ENCODE data around the gene MTURN. TPM values are rescaled to one million over a fixed set of nuclear protein-coding genes. Genes with fewer than 3 reads are reported as not detected.
A peak's percentile ranks its signal among the peaks of the same experiment; 100 is the strongest.

Gene MTURN
- polyA plus RNA-seq, 3 donors, result 5.9 to 7.9 (median 7.5) TPM

DNA sequence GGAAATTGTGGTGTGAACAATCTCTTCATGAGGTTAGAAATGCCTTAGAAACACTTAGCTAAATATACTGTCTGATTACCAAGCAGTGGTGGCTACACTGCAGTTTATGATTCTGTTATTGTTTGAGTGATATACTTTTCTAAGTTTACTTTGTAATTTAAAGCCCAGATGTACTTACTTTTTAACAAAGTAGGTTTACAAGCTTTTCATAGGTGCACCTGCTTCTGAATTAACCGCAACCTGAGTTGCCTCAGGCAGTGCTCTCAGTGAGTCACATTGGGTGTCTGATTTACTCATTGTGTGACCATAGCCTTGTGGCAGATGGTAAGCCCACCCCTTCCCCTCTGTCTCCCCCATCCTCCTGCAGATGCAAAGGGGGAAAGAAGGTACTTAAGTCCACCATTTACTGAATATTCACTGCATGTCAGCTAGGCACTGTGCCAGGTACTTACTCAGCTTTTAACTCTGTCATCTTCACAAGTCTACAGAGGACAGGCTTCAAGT, 9.0 kb downstream of the MTURN start:
- H3K27me3 ChIP-seq (ENCODE audit: control insufficient read depth in 2 of 2, insufficient read depth in 2 of 2, low read length in 2 of 2), result no peaks in the 10 kb centered on the region
- H3K9me3 ChIP-seq (replicated peaks in 1 of 2; ENCODE audit: control insufficient read depth in 1 of 2, insufficient read depth in 1 of 2, low read length in 2 of 2), result no peaks in the 10 kb centered on the region
- TF ChIP-seq, protein P1, sequence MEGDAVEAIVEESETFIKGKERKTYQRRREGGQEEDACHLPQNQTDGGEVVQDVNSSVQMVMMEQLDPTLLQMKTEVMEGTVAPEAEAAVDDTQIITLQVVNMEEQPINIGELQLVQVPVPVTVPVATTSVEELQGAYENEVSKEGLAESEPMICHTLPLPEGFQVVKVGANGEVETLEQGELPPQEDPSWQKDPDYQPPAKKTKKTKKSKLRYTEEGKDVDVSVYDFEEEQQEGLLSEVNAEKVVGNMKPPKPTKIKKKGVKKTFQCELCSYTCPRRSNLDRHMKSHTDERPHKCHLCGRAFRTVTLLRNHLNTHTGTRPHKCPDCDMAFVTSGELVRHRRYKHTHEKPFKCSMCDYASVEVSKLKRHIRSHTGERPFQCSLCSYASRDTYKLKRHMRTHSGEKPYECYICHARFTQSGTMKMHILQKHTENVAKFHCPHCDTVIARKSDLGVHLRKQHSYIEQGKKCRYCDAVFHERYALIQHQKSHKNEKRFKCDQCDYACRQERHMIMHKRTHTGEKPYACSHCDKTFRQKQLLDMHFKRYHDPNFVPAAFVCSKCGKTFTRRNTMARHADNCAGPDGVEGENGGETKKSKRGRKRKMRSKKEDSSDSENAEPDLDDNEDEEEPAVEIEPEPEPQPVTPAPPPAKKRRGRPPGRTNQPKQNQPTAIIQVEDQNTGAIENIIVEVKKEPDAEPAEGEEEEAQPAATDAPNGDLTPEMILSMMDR (IDR thresholded peaks at IDR 0.05), result no peak
- H2AFZ ChIP-seq (ENCODE audit: insufficient read depth, low read depth, low read length, poor library complexity, severe bottlenecking), result no peak overlapping the region
- no peak overlapping the region for H3K4me2 ChIP-seq (replicated peaks; ENCODE audit: extremely low read depth, low read length, poor library complexity, severe bottlenecking)
- no peaks in the 10 kb centered on the region for H3K79me2 ChIP-seq (ENCODE audit: insufficient read depth, low read length)
- H3K4me1 ChIP-seq (ENCODE audit: control insufficient read depth in 1 of 2, insufficient read depth in 2 of 2, low read length in 2 of 2), result peaks cover 4% of the 10 kb centered on the region in 2 donors
- peaks cover 0 to 1% of the 10 kb centered on the region in 2 donors for H3K36me3 Mint-ChIP-seq
- 80% methylated on average over 1 of the region's 1 CpG for WGBS (ENCODE audit: insufficient coverage)
- no peak for DNase-seq
- no peaks in the 10 kb centered on the region for H4K20me1 ChIP-seq (ENCODE audit: insufficient read depth, low read length)
- H3K27ac ChIP-seq (ENCODE audit: low read depth in 1 of 2, low read length in 2 of 2), result no peak overlapping the region
- no peak overlapping the region for H3K4me3 Mint-ChIP-seq
- H3K9me3 Mint-ChIP-seq, result no peaks in the 10 kb centered on the region
- no peaks in the 10 kb centered on the region for H3K4me1 Mint-ChIP-seq
- no peak overlapping the region for H3K4me3 ChIP-seq (replicated peaks in 1 of 3; ENCODE audit: low read depth in 2 of 3, low read length in 3 of 3)
- H3K27ac Mint-ChIP-seq, result no peak overlapping the region
- H3K27me3 Mint-ChIP-seq (ENCODE audit: low read depth in 3 of 3), result peaks cover 0 to 2% (median 1%) of the 10 kb centered on the region in 3 donors
- intact Hi-C loops (cut with micrococcal nuclease), result no loop called here
- H3K9ac ChIP-seq (ENCODE audit: insufficient read depth, low read length, poor library complexity, severe bottlenecking), result no peak overlapping the region
- H3K36me3 ChIP-seq (replicated peaks in 1 of 2; ENCODE audit: control insufficient read depth in 1 of 2, insufficient read depth in 2 of 2, low read length in 2 of 2), result no peaks in the 10 kb centered on the region

DNA sequence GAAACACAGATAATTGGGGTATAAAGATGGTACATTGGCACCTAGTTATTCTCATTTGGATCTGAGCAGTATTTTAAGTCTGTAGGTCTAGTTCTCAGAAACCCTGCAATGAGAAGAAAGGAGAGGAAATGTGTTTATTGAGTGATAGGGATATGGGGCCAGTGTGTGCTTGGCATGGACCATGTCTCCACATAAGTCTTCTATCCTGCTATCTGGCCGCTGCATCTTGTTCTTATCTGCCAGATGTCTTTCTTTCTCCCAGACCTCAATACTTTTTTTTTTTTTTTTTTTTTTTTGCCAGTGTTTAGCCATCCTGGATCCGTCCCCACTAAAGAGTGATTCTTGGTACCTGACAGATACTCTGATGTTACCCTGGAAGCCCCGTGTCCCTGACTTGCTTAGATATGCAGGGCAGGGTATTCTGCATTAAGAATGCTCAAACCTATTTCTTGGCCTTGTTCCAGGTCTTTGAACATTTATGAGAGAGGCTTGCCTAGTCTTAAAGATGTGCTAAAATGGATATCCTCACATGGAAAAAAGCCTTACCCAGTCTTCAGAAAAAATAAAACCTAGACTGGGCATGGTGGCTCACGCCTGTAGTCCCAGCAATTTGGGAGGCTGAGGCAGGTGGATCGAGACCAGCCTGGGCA, 10.0 kb downstream of the MTURN start:
- 31% methylated on average over 2 of the region's 5 CpGs for WGBS (ENCODE audit: insufficient coverage)
- H3K27ac Mint-ChIP-seq, result peak overlapping the region in 1 of 7 donors; percentile 4

More for the DNA sequence above, 10.0 kb downstream of the MTURN start:
- TF ChIP-seq, protein P1 (IDR thresholded peaks at IDR 0.05), result no peak
- Histone ChIP-seq H3K9me3 (replicated peaks in 1 of 2; ENCODE audit: control insufficient read depth in 1 of 2, insufficient read depth in 1 of 2, low read length in 2 of 2) (no peaks in the 10 kb centered on the region), H3K9ac (ENCODE audit: insufficient read depth, low read length, poor library complexity, severe bottlenecking) (no peak overlapping the region), H4K20me1 (ENCODE audit: insufficient read depth, low read length) (no peaks in the 10 kb centered on the region), H3K36me3 (replicated peaks in 1 of 2; ENCODE audit: control insufficient read depth in 1 of 2, insufficient read depth in 2 of 2, low read length in 2 of 2) (no peaks in the 10 kb centered on the region), H3K4me3 (replicated peaks in 1 of 3; ENCODE audit: low read depth in 2 of 3, low read length in 3 of 3) (no peak overlapping the region), H3K4me1 (ENCODE audit: control insufficient read depth in 1 of 2, insufficient read depth in 2 of 2, low read length in 2 of 2) (peaks cover 12% of the 10 kb centered on the region in 2 donors), H3K27ac (ENCODE audit: low read depth in 1 of 2, low read length in 2 of 2) (no peak overlapping the region), H3K79me2 (ENCODE audit: insufficient read depth, low read length) (no peaks in the 10 kb centered on the region), H2AFZ (ENCODE audit: insufficient read depth, low read depth, low read length, poor library complexity, severe bottlenecking) (no peak overlapping the region), H3K27me3 (ENCODE audit: control insufficient read depth in 2 of 2, insufficient read depth in 2 of 2, low read length in 2 of 2) (no peaks in the 10 kb centered on the region), H3K4me2 (replicated peaks; ENCODE audit: extremely low read depth, low read length, poor library complexity, severe bottlenecking) (no peak overlapping the region)
- peaks cover 0 to 2% (median 1%) of the 10 kb centered on the region in 3 donors for H3K27me3 Mint-ChIP-seq (ENCODE audit: low read depth in 3 of 3)
- DNase-seq, result no peak
- H3K4me1 Mint-ChIP-seq, result no peaks in the 10 kb centered on the region
- H3K36me3 Mint-ChIP-seq, result no peaks in the 10 kb centered on the region
- H3K4me3 Mint-ChIP-seq, result no peak overlapping the region
- intact Hi-C loops (cut with micrococcal nuclease), result no loop called here
- no peaks in the 10 kb centered on the region for H3K9me3 Mint-ChIP-seq

All from CD14-positive monocyte (primary cell).